OCI-LY7 (cell line): ENCODE results near the gene RGPD3.

Source experiments
- EZH2phosphoT487 ChIP-seq: fragments of 200-600 bp; sonication (generic); IDR thresholded peaks from 2 replicates; pipeline ENCODE4 v1.6.1; 2018; ENCODE audit warnings: low read depth, borderline replicate concordance, mild to moderate bottlenecking, mixed run types, antibody characterized with exemption, low read length, moderate library complexity, mixed read lengths
- TF ChIP-seq, protein P1 (sequence below): fragments of 200-600 bp; sonication (generic); conservative IDR thresholded peaks from 2 replicates; pipeline ENCODE4 v1.5.1; 2014; ENCODE audit warnings: mild to moderate bottlenecking, antibody characterized with exemption, low read length, moderate library complexity, mixed read lengths

DNA sequence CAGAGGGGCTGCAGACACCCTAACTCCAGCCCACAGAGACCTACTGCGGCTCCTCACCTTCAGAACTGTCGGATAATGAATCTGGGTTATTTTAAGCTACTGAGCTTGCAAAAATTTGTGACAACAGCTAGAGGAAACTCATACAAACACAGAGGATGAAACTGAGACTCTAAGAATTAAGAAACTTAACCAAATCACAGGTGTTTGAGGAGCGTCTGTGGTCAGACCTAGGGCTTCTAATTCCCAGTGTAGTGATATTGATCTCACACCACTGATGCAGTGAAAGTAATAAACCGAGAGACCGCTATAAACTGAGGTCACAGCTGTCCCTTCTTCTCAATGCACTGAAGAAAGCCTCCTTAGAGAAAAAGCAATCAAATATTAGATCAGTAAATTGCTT, 110.1 kb downstream of the RGPD3 start:
- TF ChIP-seq, protein P1, sequence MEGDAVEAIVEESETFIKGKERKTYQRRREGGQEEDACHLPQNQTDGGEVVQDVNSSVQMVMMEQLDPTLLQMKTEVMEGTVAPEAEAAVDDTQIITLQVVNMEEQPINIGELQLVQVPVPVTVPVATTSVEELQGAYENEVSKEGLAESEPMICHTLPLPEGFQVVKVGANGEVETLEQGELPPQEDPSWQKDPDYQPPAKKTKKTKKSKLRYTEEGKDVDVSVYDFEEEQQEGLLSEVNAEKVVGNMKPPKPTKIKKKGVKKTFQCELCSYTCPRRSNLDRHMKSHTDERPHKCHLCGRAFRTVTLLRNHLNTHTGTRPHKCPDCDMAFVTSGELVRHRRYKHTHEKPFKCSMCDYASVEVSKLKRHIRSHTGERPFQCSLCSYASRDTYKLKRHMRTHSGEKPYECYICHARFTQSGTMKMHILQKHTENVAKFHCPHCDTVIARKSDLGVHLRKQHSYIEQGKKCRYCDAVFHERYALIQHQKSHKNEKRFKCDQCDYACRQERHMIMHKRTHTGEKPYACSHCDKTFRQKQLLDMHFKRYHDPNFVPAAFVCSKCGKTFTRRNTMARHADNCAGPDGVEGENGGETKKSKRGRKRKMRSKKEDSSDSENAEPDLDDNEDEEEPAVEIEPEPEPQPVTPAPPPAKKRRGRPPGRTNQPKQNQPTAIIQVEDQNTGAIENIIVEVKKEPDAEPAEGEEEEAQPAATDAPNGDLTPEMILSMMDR, result no peak
- no peak for TF ChIP-seq EZH2phosphoT487
